GM23338 (cell line): ENCODE measurements around the gene CAMTA1. TPM values are rescaled to one million over a fixed set of nuclear protein-coding genes. Genes with fewer than 3 reads are reported as not detected.

ENCODE experiments used
- ATAC-seq: fragments of 200-7000 bp; cut with Tn5 transposase; 3 replicates; pipeline ENCODE4 v1.9.1; 2020
- DNase-seq: peaks from one replicate; pipeline ENCODE4 v3.0.0-alpha.2; 2015; ENCODE audit warnings: low spot score
- H2AFZ ChIP-seq: fragments of 200-600 bp; sonication (generic); 2 replicates; pipeline ENCODE4 v1.8.0; 2016; ENCODE audit warnings: antibody characterized with exemption, mild to moderate bottlenecking, moderate library complexity
- H3F3A ChIP-seq: fragments of 200-600 bp; sonication (generic); replicated peaks from 2 replicates; pipeline ENCODE4 v1.8.0; 2017; ENCODE audit warnings: antibody characterized with exemption, mixed run types, low read depth
- H3K27ac ChIP-seq: fragments of 200-600 bp; sonication (generic); 2 replicates; pipeline ENCODE4 v1.6.1; 2016; ENCODE audit warnings: low read depth
- H3K27me3 ChIP-seq: fragments of 200-600 bp; sonication (generic); 2 replicates; pipeline ENCODE4 v1.8.0; 2016; ENCODE audit warnings: mild to moderate bottlenecking, mixed run types, moderate library complexity; ENCODE audit not compliant: insufficient read depth
- H3K36me3 ChIP-seq: fragments of 200-600 bp; sonication (generic); 2 replicates; pipeline ENCODE4 v1.8.0; 2016; ENCODE audit warnings: mild to moderate bottlenecking; ENCODE audit not compliant: insufficient read depth
- H3K4me1 ChIP-seq: fragments of 200-600 bp; sonication (generic); 2 replicates; pipeline ENCODE4 v1.8.0; 2016; ENCODE audit warnings: mild to moderate bottlenecking, moderate library complexity; ENCODE audit not compliant: insufficient read depth
- H3K4me2 ChIP-seq: fragments of 200-600 bp; sonication (generic); 2 replicates; pipeline ENCODE4 v1.7.1; 2017; ENCODE audit warnings: mixed run types
- H3K4me3 ChIP-seq: fragments of 200-600 bp; sonication (generic); 2 replicates; pipeline ENCODE4 v1.6.1; 2016; ENCODE audit warnings: mixed run types
- H3K79me2 ChIP-seq: fragments of 200-600 bp; sonication (generic); replicated peaks from 2 replicates; pipeline ENCODE4 v1.8.0; 2017; ENCODE audit warnings: mild to moderate bottlenecking; ENCODE audit not compliant: insufficient read depth
- H3K9me2 ChIP-seq: fragments of 200-600 bp; sonication (generic); 2 replicates; pipeline ENCODE4 v1.8.0; 2017; ENCODE audit not compliant: insufficient read depth
- H4K20me1 ChIP-seq: fragments of 200-600 bp; sonication (generic); replicated peaks from 2 replicates; pipeline ENCODE4 v1.8.0; 2017; ENCODE audit warnings: mild to moderate bottlenecking; ENCODE audit not compliant: insufficient read depth
- H3K27ac Mint-ChIP-seq: 2 replicates; pipeline ENCODE4 v1.8.0; 2020; ENCODE audit warnings: inconsistent platforms, mild to moderate bottlenecking, moderate library complexity, mixed read lengths
- H3K27me3 Mint-ChIP-seq: 3 replicates; pipeline ENCODE4 v1.8.0; 2022; ENCODE audit warnings: low read depth, mild to moderate bottlenecking, moderate library complexity, mixed read lengths, inconsistent platforms; ENCODE audit not compliant: insufficient read depth, poor library complexity
- H3K36me3 Mint-ChIP-seq: 3 replicates; pipeline ENCODE4 v1.8.0; 2021; ENCODE audit warnings: low read depth, mild to moderate bottlenecking, inconsistent platforms, moderate library complexity, mixed read lengths
- H3K4me1 Mint-ChIP-seq: 3 replicates; pipeline ENCODE4 v1.8.0; 2020; ENCODE audit warnings: mild to moderate bottlenecking, inconsistent platforms, mixed read lengths
- H3K4me3 Mint-ChIP-seq: 3 replicates; pipeline ENCODE4 v1.8.0; 2021; ENCODE audit warnings: moderate library complexity, mild to moderate bottlenecking, inconsistent platforms, mixed read lengths
- H3K9me3 Mint-ChIP-seq: 3 replicates; pipeline ENCODE4 v1.8.0; 2020; ENCODE audit warnings: moderate library complexity, mild to moderate bottlenecking, inconsistent platforms, mixed read lengths
- CREB1 ChIP-seq: fragments of 250-450 bp; sonication (Bioruptor Pico); IDR thresholded peaks from 2 replicates; pipeline ENCODE4 v1.5.0; 2020; ENCODE audit warnings: low read depth, mild to moderate bottlenecking, moderate library complexity
- CTCF ChIP-seq, 2 experiments: fragments of 200-600 bp in 1 of 2; sonication (generic) in 1 of 2; conservative IDR thresholded peaks; 2 replicates each; pipeline versions ENCODE4 v1.5.1 to v1.6.1; 2016 to 2017; ENCODE audit warnings: antibody characterized with exemption in 2 of 2, low read depth in 2 of 2, mild to moderate bottlenecking in 2 of 2, moderate library complexity in 1 of 2
- ETS1 ChIP-seq: IDR thresholded peaks from 2 replicates; pipeline ENCODE4 v1.6.1; 2016; ENCODE audit warnings: antibody characterized with exemption
- EZH2 ChIP-seq: fragments of 200-600 bp; sonication (generic); IDR thresholded peaks from one replicate; pipeline ENCODE4 v1.8.0; 2017; ENCODE audit warnings: antibody characterized with exemption, mild to moderate bottlenecking, low read depth; ENCODE audit not compliant: unreplicated experiment
- EZH2phosphoT487 ChIP-seq: fragments of 200-600 bp; sonication (generic); IDR thresholded peaks from one replicate; pipeline ENCODE4 v1.8.1; 2018; ENCODE audit warnings: antibody characterized with exemption; ENCODE audit not compliant: unreplicated experiment
- JUNB ChIP-seq: IDR thresholded peaks from one replicate; pipeline ENCODE4 v1.6.1; 2016; ENCODE audit warnings: antibody characterized with exemption; ENCODE audit not compliant: unreplicated experiment
- REST ChIP-seq: IDR thresholded peaks from one replicate; pipeline ENCODE4 v1.6.1; 2018; ENCODE audit warnings: antibody characterized with exemption; ENCODE audit not compliant: unreplicated experiment
- STAT1 ChIP-seq: IDR thresholded peaks from one replicate; pipeline ENCODE4 v1.6.1; 2016; ENCODE audit warnings: antibody characterized with exemption; ENCODE audit not compliant: unreplicated experiment
- ZNF114 ChIP-seq: fragments of 250-450 bp; sonication (Bioruptor Pico); IDR thresholded peaks from 2 replicates; pipeline ENCODE4 v1.5.0; 2020; ENCODE audit warnings: mild to moderate bottlenecking, moderate library complexity
- ZNF331 ChIP-seq: fragments of 250-450 bp; sonication (Bioruptor Pico); IDR thresholded peaks from 2 replicates; pipeline ENCODE4 v1.5.0; 2020; ENCODE audit warnings: low read depth, mild to moderate bottlenecking, moderate library complexity
- polyA plus RNA-seq: library from polyadenylated mRNA; unstranded; fragments of >200 nt; fragmentation: Nextera tagmentation; extraction: Ambion mirVana; gene quantifications from 2 replicates; pipeline ENCODE4 v1.2.1, GENCODE V29; 2016
- total RNA-seq: library from RNA; depleted of rRNA; stranded (reverse); fragments of >200 nt; shearing (Covaris generic); gene quantifications from 2 replicates; pipeline ENCODE4 v1.2.3, GENCODE V29; 2014

Gene CAMTA1
- total and polyA plus RNA-seq, 2 experiments from 2014 or later: 115 to 519 TPM

- no peak for DNase-seq
- H3K4me1 ChIP-seq: no peaks in the 10 kb centered on the region
- Mint-ChIP-seq H3K36me3 (no peaks in the 10 kb centered on the region), H3K27me3 (peaks cover 3% of the 10 kb centered on the region), H3K27ac (no peak overlapping the region), H3K4me3 (no peak overlapping the region), H3K9me3 (peaks cover 13% of the 10 kb centered on the region), H3K4me1 (peaks cover 4% of the 10 kb centered on the region; the same call in 1 of the 3 replicates)
- no peak overlapping the region for H3K4me3 ChIP-seq
- H3K79me2 ChIP-seq: no peaks in the 10 kb centered on the region
- no peak overlapping the region for H2AFZ ChIP-seq
- no peaks in the 10 kb centered on the region for H3K9me2 ChIP-seq
- no peaks in the 10 kb centered on the region for H3K27me3 ChIP-seq
- H3K4me2 ChIP-seq: no peak overlapping the region
- no peaks in the 10 kb centered on the region for H3K36me3 ChIP-seq
- TF ChIP-seq JUNB: no peak
- peak; percentile 60 for TF ChIP-seq REST
- no peak for TF ChIP-seq EZH2
- no peak for TF ChIP-seq ZNF114
- no peak for TF ChIP-seq ETS1
- no peak for TF ChIP-seq ZNF331 (CRISPR knock-in tag)
- no peaks in the 10 kb centered on the region for H3F3A ChIP-seq
- no peak overlapping the region for H3K27ac ChIP-seq
- ATAC-seq: peak; percentile 64
- H4K20me1 ChIP-seq: no peaks in the 10 kb centered on the region
Measured at GRCh38 chr1:7595336-7595735, 810.1 kb downstream of the CAMTA1 start.

GRCh38 chr1:7596126-7596965, 811.1 kb downstream of the CAMTA1 start:
- ATAC-seq (no peak), DNase-seq (no peak)
- peaks cover 14% of the 10 kb centered on the region for H3K9me3 Mint-ChIP-seq
- H3K4me3 Mint-ChIP-seq: no peak overlapping the region
- H3K9me2 ChIP-seq: no peaks in the 10 kb centered on the region
- H3K36me3 ChIP-seq: no peaks in the 10 kb centered on the region
- no peak overlapping the region for H3K4me3 ChIP-seq
- H3K4me1 Mint-ChIP-seq: peaks cover 4% of the 10 kb centered on the region; the same call in 1 of the 3 replicates
- peaks cover 3% of the 10 kb centered on the region for H3K27me3 Mint-ChIP-seq
- no peaks in the 10 kb centered on the region for H4K20me1 ChIP-seq
- H3K27me3 ChIP-seq: no peaks in the 10 kb centered on the region
- no peak overlapping the region for H3K27ac ChIP-seq
- H2AFZ ChIP-seq: no peak overlapping the region
- no peaks in the 10 kb centered on the region for H3K4me1 ChIP-seq
- H3K27ac Mint-ChIP-seq: no peak overlapping the region
- no peak overlapping the region for H3K4me2 ChIP-seq
- no peaks in the 10 kb centered on the region for H3K79me2 ChIP-seq
- no peaks in the 10 kb centered on the region for H3K36me3 Mint-ChIP-seq
- no peaks in the 10 kb centered on the region for H3F3A ChIP-seq
- TF ChIP-seq REST: no peak
- no peak for TF ChIP-seq EZH2phosphoT487
- TF ChIP-seq JUNB: no peak
- TF ChIP-seq ETS1: no peak
- TF ChIP-seq STAT1: no peak
- no peak for TF ChIP-seq CTCF (conservative IDR thresholded peaks at IDR 0.05; ENCODE audit: low read depth in 2 of 2)
- no peak for TF ChIP-seq EZH2
- no peak for TF ChIP-seq CREB1 (CRISPR knock-in tag)
